Stimulated activated CD8-positive, alpha-beta memory T cell treated with anti-CD3 and anti-CD28 coated beads, Interleukin-4, amount 100 ng/mL, for 48 hours (primary cell): ENCODE data around the gene CUX1.
"Not testable (repeated sequence)": the region's sequence is repeated elsewhere in the genome, so short reads cannot be mapped to it uniquely, and the experiment has no call there.

Experiments
- DNase-seq: peaks from one replicate; pipeline ENCODE4 v3.0.0-alpha.2; 2020

The CUX1 gene

GRCh38 chr7:102201576-102201975, 384.1 kb downstream of the CUX1 start:
- no peak for DNase-seq

DNA sequence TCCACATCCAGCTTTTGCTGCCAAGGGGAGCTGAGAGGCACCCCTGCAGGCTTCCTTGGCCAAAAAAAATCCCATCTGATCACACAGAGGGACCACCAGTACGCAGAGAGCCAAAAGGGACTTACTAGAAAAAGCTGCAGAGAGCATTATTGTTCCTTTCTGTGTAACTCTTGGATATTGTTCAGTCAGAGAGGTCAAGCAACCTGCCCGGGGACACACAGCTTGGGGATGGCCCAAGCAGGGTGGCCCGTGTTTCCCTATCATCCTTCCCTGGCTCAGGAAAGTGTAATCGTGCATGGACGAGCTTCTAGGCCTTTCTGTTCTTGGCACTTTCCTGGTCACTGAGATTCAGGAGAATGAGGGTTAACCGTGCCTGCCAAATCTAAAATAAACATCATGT, 385.1 kb downstream of the CUX1 start:
- DNase-seq, result no peak

GRCh38 chr7:102203218-102203617, 385.8 kb downstream of the CUX1 start:
- DNase-seq, result no peak

GRCh38 chr7:102204212-102204611, 386.8 kb downstream of the CUX1 start:
- no peak for DNase-seq

- DNase-seq, result no peak
These were observed 388.5 kb downstream of the CUX1 start for GRCh38 chr7:102205915-102206314.

DNA sequence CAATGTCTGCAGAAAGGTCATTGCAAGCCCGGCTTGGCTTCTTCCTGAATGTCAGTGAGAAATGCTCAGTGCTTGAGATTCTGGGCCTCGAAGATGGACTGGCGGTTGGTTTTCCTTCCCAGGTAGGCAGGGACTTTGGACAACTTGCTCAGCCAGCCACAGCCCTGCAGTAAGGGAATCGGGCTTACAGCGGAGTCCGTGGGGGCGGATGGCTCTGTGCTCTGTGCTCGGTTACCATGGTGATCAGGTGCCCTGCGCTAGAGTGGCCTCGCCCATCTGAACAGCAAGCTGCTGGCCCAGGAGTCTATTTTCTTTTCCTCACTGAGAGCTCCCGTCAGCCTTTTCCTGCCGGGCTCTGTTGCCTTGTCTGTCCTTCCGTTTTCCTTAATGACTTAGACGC, 391.4 kb downstream of the CUX1 start:
- DNase-seq, result no peak

DNA sequence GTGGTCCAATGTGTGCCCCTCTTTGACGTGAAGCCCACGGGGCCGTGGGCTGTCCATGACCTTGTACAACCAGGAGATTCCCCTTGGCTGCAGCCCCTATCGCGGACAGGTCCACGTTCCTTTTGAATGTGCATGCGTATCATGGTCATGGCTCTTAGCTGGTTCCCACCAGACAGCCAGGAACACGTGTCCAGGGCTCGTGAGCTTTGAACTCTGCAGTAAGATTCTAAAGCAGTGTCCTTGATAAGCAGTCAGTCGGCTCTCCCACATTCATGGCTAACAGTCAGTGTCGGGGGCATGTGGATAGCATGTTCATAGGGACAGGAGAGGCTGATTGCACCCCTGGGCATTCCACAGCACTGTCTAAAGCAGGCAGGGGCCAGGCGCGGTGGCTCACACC, 393.4 kb downstream of the CUX1 start:
- no peak for DNase-seq

DNA sequence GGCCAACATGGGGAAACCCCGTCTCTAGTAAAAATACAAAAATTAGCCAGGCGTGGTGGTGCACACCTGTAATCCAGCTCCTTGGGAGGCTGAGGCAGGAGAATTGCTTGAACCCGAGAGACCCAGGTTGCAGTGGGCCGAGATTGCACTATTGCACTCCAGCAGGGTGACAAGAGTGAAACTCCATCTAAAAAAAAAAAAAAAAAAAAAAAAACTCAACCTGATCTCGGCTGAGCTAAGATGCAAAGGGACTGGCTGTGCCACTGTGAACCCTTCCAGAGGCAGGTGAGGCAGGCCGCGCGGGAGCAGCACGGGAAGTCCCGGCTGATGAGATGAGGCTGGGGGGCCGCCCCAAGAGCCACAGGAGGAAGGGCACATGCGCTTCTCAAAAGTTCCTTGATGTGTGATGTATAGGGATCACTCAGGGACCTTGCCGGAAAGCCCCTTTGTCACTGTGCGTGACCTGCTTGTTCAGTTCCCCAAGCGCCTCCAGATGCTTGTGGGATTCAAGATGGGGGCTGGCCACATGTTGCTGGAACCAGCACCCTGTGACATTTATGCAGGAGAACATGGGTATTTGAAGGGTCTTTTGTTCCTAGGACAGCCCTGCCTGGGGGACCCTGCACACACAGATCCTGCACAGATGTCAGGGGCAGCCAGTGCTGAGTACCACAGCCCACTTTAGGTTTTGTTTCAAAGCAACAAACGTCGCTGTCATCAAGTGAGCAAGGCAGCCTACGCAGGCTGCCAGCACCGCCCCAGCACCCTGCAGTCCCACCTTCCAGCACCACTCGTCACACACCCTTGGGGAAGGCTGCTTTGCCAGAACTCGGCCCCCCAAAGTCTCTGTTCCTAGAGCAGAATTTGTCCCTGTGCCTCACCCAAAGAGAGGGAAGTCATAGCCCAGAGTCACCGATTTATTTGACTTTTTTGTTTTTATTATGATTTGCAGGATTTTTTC, 394.4 kb downstream of the CUX1 start:
- no peak for DNase-seq

- DNase-seq, result no peak
These were observed 397.1 kb downstream of the CUX1 start for GRCh38 chr7:102214477-102215072.

DNA sequence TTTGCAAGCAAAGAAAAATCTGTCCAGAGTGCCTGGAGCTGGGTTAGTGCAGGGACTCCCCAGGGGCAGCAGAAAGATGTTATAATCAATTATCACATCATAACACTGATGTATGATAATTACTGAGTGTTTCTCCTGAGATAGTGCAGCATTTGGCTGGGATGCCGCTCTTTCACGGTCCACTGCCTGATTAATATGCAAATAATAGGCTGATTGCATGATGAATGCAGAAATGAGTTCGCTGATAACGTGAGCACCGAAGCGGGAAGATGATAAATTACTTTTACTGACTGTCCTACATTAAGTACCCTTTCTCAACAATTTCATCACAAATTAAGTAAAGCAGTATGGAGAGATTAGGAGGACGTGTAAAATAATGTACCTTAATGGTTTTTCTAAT, 397.8 kb downstream of the CUX1 start:
- no peak for DNase-seq

DNA sequence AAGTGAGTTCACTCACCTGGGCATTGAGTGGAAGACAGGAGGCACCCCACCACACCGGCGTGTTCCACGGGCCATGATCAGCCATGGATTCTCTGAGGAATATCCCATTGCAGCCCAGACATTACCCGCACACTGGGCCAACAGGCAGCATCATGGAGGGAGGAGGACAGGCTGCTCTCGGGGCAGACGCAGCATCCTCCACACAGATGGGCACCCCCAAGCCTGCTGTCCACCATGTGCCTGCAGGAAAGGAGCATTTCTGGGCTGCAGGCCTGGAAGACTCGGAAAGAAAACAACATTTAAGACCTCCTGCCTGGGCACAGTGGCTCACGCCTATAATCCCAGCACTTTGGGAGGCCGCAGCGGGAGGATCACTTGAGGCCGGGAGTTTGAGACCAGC, 398.3 kb downstream of the CUX1 start:
- no peak for DNase-seq

DNA sequence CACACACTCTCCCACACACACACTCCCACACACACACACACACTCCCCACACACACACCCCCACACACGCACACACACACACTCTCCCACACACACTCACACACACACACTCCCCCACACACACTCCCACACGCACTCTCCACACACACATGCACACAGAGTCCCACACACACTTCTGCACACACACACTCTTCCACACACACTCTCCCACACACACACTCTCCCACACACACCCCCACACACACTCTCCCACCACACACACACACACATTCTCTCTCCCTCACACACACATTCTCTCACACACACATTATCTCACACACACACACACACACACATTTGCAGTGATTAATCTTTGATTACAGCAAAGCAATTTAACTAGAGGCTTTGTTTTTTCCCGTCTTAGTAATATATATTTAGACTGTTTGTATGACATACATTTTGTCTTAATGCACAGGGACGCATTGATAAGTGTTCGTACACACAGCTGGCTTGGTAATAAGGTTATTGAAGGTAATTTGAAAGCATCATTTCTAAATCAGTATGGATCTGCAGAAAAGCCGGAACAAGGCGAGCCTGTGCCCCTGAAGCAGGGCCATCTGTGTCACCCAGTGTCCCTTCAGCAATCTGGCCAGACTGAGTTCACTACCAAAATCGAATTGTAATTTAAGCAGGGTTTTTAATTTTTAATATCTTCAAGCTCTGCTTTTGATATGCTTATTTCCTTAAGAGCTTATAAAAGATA, 399.3 kb downstream of the CUX1 start:
- DNase-seq, result no peak

DNA sequence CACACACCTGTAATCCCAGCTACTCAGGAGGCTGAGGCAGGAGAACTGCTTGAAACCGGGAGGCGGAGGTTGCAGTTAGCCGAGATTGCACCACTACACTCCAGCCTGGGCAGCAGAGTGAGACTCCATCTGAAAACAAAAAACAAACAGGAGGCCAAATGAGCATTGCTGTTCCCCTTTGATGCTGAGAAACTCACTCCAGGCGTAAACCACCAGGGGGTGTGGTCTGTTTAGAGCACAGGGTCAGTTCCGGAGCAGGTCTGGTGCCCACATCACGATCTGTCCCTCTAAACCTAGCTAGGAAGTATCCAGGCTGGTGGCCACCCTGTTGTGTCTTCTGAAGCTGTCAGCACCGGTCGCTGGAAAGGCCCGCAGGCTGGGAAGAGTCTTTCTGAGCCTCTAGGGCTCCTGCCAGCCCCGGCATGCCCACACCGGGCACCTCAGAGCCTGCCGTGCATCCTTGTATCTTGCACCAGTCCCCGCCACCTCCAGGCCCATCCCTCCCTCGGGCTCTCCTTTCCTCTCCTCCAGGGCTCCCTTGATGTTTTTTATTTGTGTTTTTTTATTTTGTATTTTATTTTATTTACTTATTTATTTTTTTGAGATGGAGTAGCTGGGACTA, 402.9 kb downstream of the CUX1 start:
- DNase-seq, result no peak

DNA sequence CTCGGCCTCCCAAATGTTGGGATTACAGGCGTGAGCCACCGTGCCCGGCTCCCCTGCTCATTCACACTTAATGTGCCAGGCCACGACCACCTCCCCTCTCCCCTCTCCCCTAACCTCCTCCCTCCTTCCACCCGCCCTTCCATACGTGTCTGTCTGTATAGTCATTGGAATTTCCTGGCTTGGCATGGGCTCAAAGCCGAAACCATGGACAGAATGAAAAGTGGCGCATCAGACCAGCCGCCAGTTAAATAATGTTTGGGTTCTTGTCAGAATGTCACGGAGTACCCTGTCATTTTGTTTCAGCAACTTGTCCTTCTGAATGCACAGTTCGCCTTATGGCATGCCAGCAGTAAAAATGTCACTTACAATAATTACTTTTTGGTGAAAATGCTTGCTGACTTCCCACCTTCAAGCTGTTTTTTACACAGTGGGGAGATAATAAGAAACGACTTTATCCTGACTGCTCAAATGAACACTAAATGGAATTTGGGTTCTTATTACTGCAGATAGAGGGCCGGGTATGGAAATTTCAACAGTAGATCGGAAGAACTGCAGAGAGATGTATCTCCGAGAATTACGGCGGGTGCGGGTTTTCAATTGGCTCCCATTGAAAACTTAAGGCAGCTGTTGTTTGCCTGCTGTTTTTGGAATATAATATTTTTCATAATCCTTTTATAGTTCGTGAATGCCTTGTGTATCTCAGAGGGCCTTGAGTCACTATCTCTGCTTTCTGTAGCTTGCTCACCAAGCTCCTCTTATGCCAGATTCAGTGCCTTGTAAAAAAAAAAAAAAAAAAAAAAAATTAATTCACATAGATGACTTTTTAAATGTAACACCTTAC, 403.8 kb downstream of the CUX1 start:
- DNase-seq, result no peak

DNA sequence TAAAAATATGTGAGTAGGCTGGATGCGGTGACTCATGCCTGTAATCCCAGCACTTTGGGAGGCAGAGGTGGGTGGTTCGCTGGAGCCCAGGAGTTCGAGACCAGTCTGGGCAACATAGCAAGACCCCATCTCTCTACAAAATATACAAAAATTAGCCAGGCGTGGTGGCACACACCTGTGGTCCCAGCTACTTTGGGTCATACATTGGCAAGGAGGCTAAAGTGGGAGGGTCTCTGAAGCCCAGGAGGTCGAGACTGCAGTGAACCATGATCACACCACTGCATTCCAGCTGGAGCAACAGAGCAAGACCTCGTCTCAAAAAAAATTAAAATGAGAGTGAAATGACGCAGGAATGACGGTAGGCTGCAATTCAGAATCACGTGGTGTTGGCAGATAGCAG, 404.5 kb downstream of the CUX1 start:
- no peak for DNase-seq

- DNase-seq, result no peak
These were observed 405.0 kb downstream of the CUX1 start for GRCh38 chr7:102222445-102222844.

DNA sequence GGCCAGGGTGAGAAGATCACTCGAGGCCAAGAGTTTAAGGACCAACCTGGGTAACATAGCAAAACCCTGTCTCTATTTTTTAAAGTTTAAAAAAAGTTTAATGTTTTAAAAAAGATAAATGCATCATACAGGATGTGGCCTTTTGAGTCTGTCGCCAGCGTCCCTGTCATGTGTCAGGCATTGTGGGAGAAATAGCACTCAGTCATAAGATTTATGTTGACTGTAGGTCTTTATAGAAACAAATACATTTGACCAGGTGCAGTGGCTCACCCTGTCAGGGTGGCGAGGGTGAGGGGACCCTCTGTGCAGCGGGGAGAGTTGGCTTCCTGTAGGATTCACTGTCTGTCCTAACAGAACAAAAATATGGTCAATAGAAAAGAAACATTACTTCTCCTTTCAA, 405.8 kb downstream of the CUX1 start:
- DNase-seq, result no peak

DNA sequence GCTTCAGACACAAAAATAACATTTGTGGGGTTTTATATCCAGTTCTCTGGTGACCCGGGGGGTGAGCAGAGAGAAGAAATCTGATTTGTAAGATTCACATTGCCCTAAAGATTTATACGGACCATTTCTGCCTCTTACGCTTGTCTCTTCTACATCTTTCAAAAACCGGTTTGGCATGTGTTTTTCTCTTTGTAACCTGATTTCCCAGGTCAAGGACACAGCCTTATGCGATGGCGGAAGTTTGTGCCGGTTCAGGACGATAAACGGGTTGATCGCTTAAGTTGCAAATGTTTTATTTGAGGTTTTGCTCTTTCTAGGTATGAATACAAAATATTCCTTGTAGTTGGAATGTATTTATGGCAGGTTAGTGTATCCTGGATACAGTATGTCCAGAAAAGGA, 407.6 kb downstream of the CUX1 start:
- DNase-seq, result no peak

- DNase-seq, result no peak
These were observed 409.9 kb downstream of the CUX1 start for GRCh38 chr7:102227371-102227770.

DNA sequence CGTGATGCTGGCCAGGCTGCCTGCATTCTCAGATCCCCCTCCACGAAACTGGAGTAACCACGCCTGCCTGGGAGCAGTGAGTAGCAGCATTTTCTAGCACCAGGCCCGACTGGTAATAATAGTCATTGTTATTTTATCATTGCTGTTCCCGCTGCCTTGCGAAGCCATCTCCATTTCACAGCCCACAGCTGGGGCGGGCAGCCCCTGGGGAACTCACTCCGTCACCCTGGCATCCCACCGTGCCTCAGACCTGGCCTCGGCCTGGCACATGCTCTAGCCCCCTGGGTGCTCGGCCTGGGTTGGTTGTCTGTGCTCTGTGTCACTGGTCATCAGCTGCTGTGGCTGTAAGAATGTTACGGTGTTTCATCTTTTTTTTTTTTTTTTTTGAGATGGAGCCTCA, 411.5 kb downstream of the CUX1 start:
- no peak for DNase-seq

- DNase-seq, result not testable (repeated sequence)
These were observed 412.7 kb downstream of the CUX1 start for GRCh38 chr7:102230162-102230561.

DNA sequence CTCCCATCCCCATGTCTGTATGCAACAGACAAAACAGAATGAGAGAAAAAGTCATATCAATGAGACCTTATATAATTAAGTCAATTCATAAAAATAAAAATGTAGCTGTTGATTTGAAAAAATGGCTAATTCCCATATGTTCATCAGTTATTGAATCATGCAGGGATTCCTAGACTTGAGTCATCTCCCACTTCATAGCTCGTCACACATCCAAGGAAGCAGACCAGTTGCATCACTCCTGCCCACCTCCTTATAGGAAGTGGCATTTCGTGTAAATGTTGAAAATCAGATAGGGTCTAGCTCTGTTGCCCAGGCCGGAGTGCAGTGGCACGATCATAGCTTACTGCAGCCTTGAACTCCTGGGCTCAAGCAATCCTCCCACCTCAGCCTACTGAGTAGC, 413.2 kb downstream of the CUX1 start:
- DNase-seq, result no peak
